A549 (cell line): Measurements from ENCODE around the gene CNTNAP1. TPM values are rescaled to one million over a fixed set of nuclear protein-coding genes. Genes with fewer than 3 reads are reported as not detected.
"Not testable (repeated sequence)": the region's sequence is repeated elsewhere in the genome, so short reads cannot be mapped to it uniquely, and the experiment has no call there.

Experiments
- ATAC-seq, 2 experiments: fragments of 200-7000 bp in 1 of 2; fragments of >200 bp in 1 of 2; cut with Nextera tagmentation in 1 of 2; cut with Tn5 transposase in 1 of 2; 3 replicates each; pipeline versions ENCODE4 v1.8.0 to v1.9.1; 2018 to 2020; ENCODE audit warnings: mild to moderate bottlenecking in 1 of 2, moderate library complexity in 1 of 2
- CTCF ChIA-PET: fragments of 300-600 bp; sonication (Branson Sonifier 250); formaldehyde crosslinking; extraction: SDS; loops from one replicate; lab custom pipeline; 2021; ENCODE audit warnings: antibody characterized with exemption, inconsistent platforms; lab: Yijun Ruan, JAX
- POLR2A ChIA-PET: fragments of 350-600 bp; formaldehyde crosslinking; extraction: SDS; loops from one replicate; lab custom pipeline; 2021; ENCODE audit warnings: antibody characterized with exemption, inconsistent platforms; lab: Yijun Ruan, JAX
- DNase-seq, 2 experiments: peaks; one replicate each; pipeline versions ENCODE4 v3.0.0 to v3.0.0-alpha.2; 2011 to 2016; ENCODE audit warnings: low read depth in 1 of 2, low spot score in 1 of 2
- FAIRE-seq: peaks from 2 replicates; lab custom pipeline; 2011; peaks lifted over from hg19 to GRCh38; lab: Jason Lieb, UNC
- H3K27ac ChIP-seq, 2 experiments: fragments of >200 bp; sonication (Bioruptor Twin); formaldehyde crosslinking; 3 replicates each; pipeline ENCODE4 v1.5.1; 2016 to 2017
- H3K4me1 ChIP-seq: fragments of >200 bp; sonication (Bioruptor Twin); formaldehyde crosslinking; 3 replicates; pipeline ENCODE4 v1.6.1; 2016
- H3K4me2 ChIP-seq: fragments of >200 bp; sonication (Bioruptor Twin); formaldehyde crosslinking; 3 replicates; pipeline ENCODE4 v1.6.1; 2016
- H3K4me3 ChIP-seq: fragments of >200 bp; sonication (Bioruptor Twin); formaldehyde crosslinking; 3 replicates; pipeline ENCODE4 v1.5.1; 2016
- H3K9me3 ChIP-seq: fragments of >200 bp; sonication (Bioruptor Twin); formaldehyde crosslinking; 3 replicates; pipeline ENCODE4 v1.6.1; 2016
- ATOH8 ChIP-seq: fragments of 250-450 bp; sonication (Bioruptor Pico); IDR thresholded peaks from 2 replicates; pipeline ENCODE4 v1.5.0; 2020; ENCODE audit warnings: low read depth, mild to moderate bottlenecking, moderate library complexity
- BCL3 ChIP-seq: fragments of >200 bp; sonication (Bioruptor Twin); formaldehyde crosslinking; IDR thresholded peaks from 3 replicates; pipeline ENCODE4 v1.6.1; 2016
- CHD2 ChIP-seq: fragments of 150-350 bp; IDR thresholded peaks from 2 replicates; pipeline ENCODE4 v1.6.1; 2014; ENCODE audit warnings: low read length; ENCODE audit not compliant: partially characterized antibody
- E2F6 ChIP-seq: IDR thresholded peaks from 2 replicates; pipeline ENCODE4 v1.6.1; 2012; ENCODE audit warnings: low read depth, borderline replicate concordance
- EHMT2 ChIP-seq: fragments of 200-600 bp; sonication (generic); IDR thresholded peaks from 2 replicates; pipeline ENCODE4 v1.6.1; 2016; ENCODE audit warnings: antibody characterized with exemption, low read depth, mild to moderate bottlenecking, moderate library complexity
- FOSL2 ChIP-seq, 2 experiments: fragments of 450-650 bp in 1 of 2; fragments of >200 bp in 1 of 2; sonication (Bioruptor Twin) in 1 of 2; formaldehyde crosslinking; IDR thresholded peaks; 2 replicates each; pipeline versions ENCODE4 v1.5.0 to v1.6.1; 2016 to 2020; ENCODE audit warnings: mild to moderate bottlenecking in 1 of 2, moderate library complexity in 1 of 2
- FOXS1 ChIP-seq: fragments of 250-450 bp; sonication (Bioruptor Pico); IDR thresholded peaks from 2 replicates; pipeline ENCODE4 v1.5.0; 2020; ENCODE audit warnings: mild to moderate bottlenecking, moderate library complexity
- GATA3 ChIP-seq: IDR thresholded peaks from 2 replicates; pipeline ENCODE4 v1.6.1; 2012; ENCODE audit warnings: borderline replicate concordance
- HES2 ChIP-seq: fragments of >200 bp; sonication (Bioruptor Twin); formaldehyde crosslinking; IDR thresholded peaks from 2 replicates; pipeline ENCODE4 v1.6.1; 2016
- HOXB5 ChIP-seq: fragments of 250-450 bp; sonication (Bioruptor Pico); IDR thresholded peaks from 2 replicates; pipeline ENCODE4 v1.5.0; 2020; ENCODE audit warnings: mild to moderate bottlenecking, moderate library complexity
- JUN ChIP-seq, 2 experiments: fragments of >200 bp; sonication (Bioruptor Twin); formaldehyde crosslinking; IDR thresholded peaks; 2 replicates in 1 of 2; 3 replicates in 1 of 2; pipeline ENCODE4 v1.6.1; 2016 to 2017
- MAFK ChIP-seq: fragments of 450-650 bp; IDR thresholded peaks from 2 replicates; pipeline ENCODE4 v1.6.1; 2014; ENCODE audit not compliant: partially characterized antibody
- MAX ChIP-seq: IDR thresholded peaks from 2 replicates; pipeline ENCODE4 v1.6.1; 2012
- MYC ChIP-seq: IDR thresholded peaks from 2 replicates; pipeline ENCODE4 v1.6.1; 2012; ENCODE audit warnings: mild to moderate bottlenecking, inconsistent platforms, low read length, improper control_type of control experiment, borderline replicate concordance
- NR3C1 ChIP-seq: fragments of >200 bp; sonication (Bioruptor Twin); formaldehyde crosslinking; IDR thresholded peaks from 3 replicates; pipeline ENCODE4 v1.6.1; 2017
- PHF8 ChIP-seq: fragments of 200-600 bp; sonication (generic); IDR thresholded peaks from 2 replicates; pipeline ENCODE4 v1.6.1; 2016; ENCODE audit warnings: low read depth, mild to moderate bottlenecking, antibody characterized with exemption, moderate library complexity, borderline replicate concordance
- POLR2A ChIP-seq: IDR thresholded peaks from 2 replicates; pipeline ENCODE4 v1.6.1; 2012; ENCODE audit warnings: mild to moderate bottlenecking, low read length
- RAD21 ChIP-seq, 2 experiments: fragments of >200 bp in 1 of 2; sonication (Bioruptor Twin) in 1 of 2; formaldehyde crosslinking in 1 of 2; IDR thresholded peaks in 1 of 2; conservative IDR thresholded peaks in 1 of 2; 2 replicates in 1 of 2; 3 replicates in 1 of 2; pipeline ENCODE4 v1.6.1; 2012 to 2018; ENCODE audit warnings: inconsistent platforms in 1 of 2
- RNF2 ChIP-seq: fragments of 200-600 bp; sonication (generic); IDR thresholded peaks from 2 replicates; pipeline ENCODE4 v1.6.1; 2016; ENCODE audit warnings: low read depth, mild to moderate bottlenecking, antibody characterized with exemption, moderate library complexity, borderline replicate concordance
- SMC3 ChIP-seq: fragments of >200 bp; sonication (Bioruptor Twin); formaldehyde crosslinking; IDR thresholded peaks from 3 replicates; pipeline ENCODE4 v1.6.1; 2018; ENCODE audit warnings: inconsistent platforms
- ZNF302 ChIP-seq: fragments of 250-450 bp; sonication (Bioruptor Pico); IDR thresholded peaks from 2 replicates; pipeline ENCODE4 v1.9.0; 2021; ENCODE audit warnings: inconsistent platforms, mild to moderate bottlenecking, moderate library complexity
- WGBS: methylation state at CpG from one replicate; pipeline ENCODE4 v1.1.6; 2017; ENCODE audit errors: missing lambda C conversion rate; 5-methylcytosine and 5-hydroxymethylcytosine counted together
- polyA plus RNA-seq, 4 experiments: library from polyadenylated mRNA; depleted of rRNA in 3 of 4; stranded (reverse); fragments of >200 nt; fragmentation: RNase III in 1 of 4; extraction: RNeasy Plus Mini Kit Qiagen cat#74134 plus additional on column Dnase treatment in 1 of 4; gene quantifications; 2 replicates in 3 of 4; 3 replicates in 1 of 4; pipeline ENCODE4 v1.2.3, GENCODE V29; 2011 to 2017

CNTNAP1 gene
- polyA plus RNA-seq, 2 of the 4 experiments (the other 2 are of a cell fraction) = 6.3 to 8.2 TPM

- ChIA-PET POLR2A (interaction anchor here (1.6 to 1.8 kb wide), 2 partner anchors 9 to 49 kb away, joined by 6 to 12 read pairs; partner anchors contain the start of genes RETREG3 and TUBG1), CTCF (interaction anchor here (1.0 to 7.9 kb wide), 7 partner anchors 10 to 98 kb away, joined by 3 to 46 read pairs (median 8); partner anchors contain the start of genes CCR10 and PSMC3IP)
- 93% methylated on average over 9 of the region's 9 CpGs for WGBS
- no peak for ATAC-seq
- DNase-seq = no peak
- Histone ChIP-seq H3K9me3 (peaks cover 4% of the 10 kb centered on the region; the same call in 2 of the 3 replicates), H3K27ac (peak overlapping the region; percentile 85 to 94; a peak in 4 of 6 replicates), H3K4me3 (no peak overlapping the region), H3K4me2 (no peak overlapping the region; the same call in 2 of the 3 replicates), H3K4me1 (peaks cover 18% of the 10 kb centered on the region)
- FAIRE-seq = no peak
- no peak for TF ChIP-seq BCL3
- TF ChIP-seq EHMT2 = no peak
- TF ChIP-seq FOSL2 (IDR thresholded peaks at IDR 0.05) = no peak
- no peak for TF ChIP-seq FOSL2 (CRISPR knock-in tag; IDR thresholded peaks at IDR 0.05)
- no peak for TF ChIP-seq E2F6
- TF ChIP-seq RAD21 (conservative IDR thresholded peaks at IDR 0.05 in 1 of 2, IDR thresholded peaks at IDR 0.05 in 1 of 2) = no peak
- TF ChIP-seq RNF2 = no peak
- peak; percentile 87; the same call in 1 of the 2 replicates for TF ChIP-seq ATOH8
- no peak for TF ChIP-seq SMC3
- TF ChIP-seq ZNF302 (CRISPR knock-in tag) = 0 out of 2 replicates have a peak, but pooled peaks have one; percentile 41
- no peak for TF ChIP-seq HOXB5 (CRISPR knock-in tag)
- TF ChIP-seq HES2 = no peak
- TF ChIP-seq PHF8 = no peak
- no peak for TF ChIP-seq MYC
- TF ChIP-seq, all 56 proteins: peak for 2
These were observed 24.3 kb upstream of the CNTNAP1 start for GRCh38 chr17:42657824-42658588.

- peaks cover 4% of the 10 kb centered on the region; the same call in 2 of the 3 replicates for H3K9me3 ChIP-seq
- FAIRE-seq (peak; percentile 73), DNase-seq (peak; percentile 94 to 99), ATAC-seq (peak; percentile 89 to 95)
- 7% methylated on average over 52 of the region's 59 CpGs for WGBS
- ChIA-PET CTCF (interaction anchor here (0.7 to 7.9 kb wide), 12 partner anchors 8 to 188 kb away, joined by 3 to 46 read pairs (median 7); partner anchors contain the start of genes CCR10, PLEKHH3 and PSMC3IP), POLR2A (interaction anchor here (0.8 to 1.8 kb wide), 9 partner anchors 8 to 236 kb away, joined by 3 to 15 read pairs (median 6); partner anchors contain the start of genes BECN1, CAVIN1, PLEKHH3 and RETREG3)
- peak within 1 kb of the TSS; percentile 85 to 94 for H3K27ac ChIP-seq
- H3K4me3 ChIP-seq = peak within 1 kb of the TSS; percentile 67
- peak within 1 kb of the TSS; percentile 86 for H3K4me2 ChIP-seq
- H3K4me1 ChIP-seq = peaks cover 18% of the 10 kb centered on the region
- peak; percentile 98 for TF ChIP-seq POLR2A
- TF ChIP-seq FOSL2 (IDR thresholded peaks at IDR 0.05) = no peak
- 0 out of 2 replicates have a peak, but pooled peaks have one; percentile 13 for TF ChIP-seq FOSL2 (CRISPR knock-in tag; IDR thresholded peaks at IDR 0.05)
- TF ChIP-seq BCL3 = peak; percentile 65; the same call in 1 of the 3 replicates
- no peak for TF ChIP-seq GATA3
- TF ChIP-seq RAD21 (conservative IDR thresholded peaks at IDR 0.05 in 1 of 2, IDR thresholded peaks at IDR 0.05 in 1 of 2) = 0 out of 5 replicates have a peak, but pooled peaks have one; percentile 3 to 21
- no peak for TF ChIP-seq MAFK
- TF ChIP-seq FOXS1 (CRISPR knock-in tag) = no peak
- TF ChIP-seq MAX = peak; percentile 87
- TF ChIP-seq CHD2 = peak; percentile 56
- peak; percentile 79 for TF ChIP-seq E2F6
- peak; percentile 16; the same call in 1 of the 3 replicates for TF ChIP-seq SMC3
- TF ChIP-seq NR3C1 = no peak
- TF ChIP-seq PHF8 = peak; percentile 58
- TF ChIP-seq JUN (IDR thresholded peaks at IDR 0.05) = peak; percentile 80 to 82
These were observed 23.0 kb upstream of the CNTNAP1 start, which contains the start of gene TUBG2 for GRCh38 chr17:42659079-42659931. Gene TUBG2, plus strand, starts transcription at chr17:42659284. Its CDS starts 220 bp downstream, at chr17:42659504.

GRCh38 chr17:42659932-42660274, 22.4 kb upstream of the CNTNAP1 start:
- Histone ChIP-seq H3K4me2 (peak overlapping the region; percentile 86), H3K4me1 (peaks cover 18% of the 10 kb centered on the region), H3K4me3 (peak overlapping the region; percentile 67), H3K27ac (peak overlapping the region; percentile 85 to 94; a peak in 4 of 6 replicates)
- H3K9me3 ChIP-seq, FAIRE-seq, DNase-seq: not testable (repeated sequence)
- ATAC-seq = peak; percentile 45 to 49
- ChIA-PET POLR2A (interaction anchor here (0.9 to 1.8 kb wide), 4 partner anchors 7 to 51 kb away, joined by 6 to 15 read pairs (median 9); partner anchors contain the start of genes PLEKHH3, RETREG3 and TUBG1), CTCF (interaction anchor here (0.9 to 7.9 kb wide), 10 partner anchors 8 to 111 kb away, joined by 3 to 46 read pairs (median 8); partner anchors contain the start of genes CCR10, PLEKHH3 and PSMC3IP)
- 83% methylated on average over 1 of the region's 14 CpGs for WGBS
